DOHH2 (cell line): ENCODE measurements around the gene PTPRT.

ENCODE experiments used
- H3F3A ChIP-seq: fragments of 200-600 bp; sonication (generic), shearing (Covaris generic); 2 replicates; pipeline ENCODE4 v1.6.0; 2016; ENCODE audit warnings: antibody characterized with exemption, mild to moderate bottlenecking; ENCODE audit not compliant: control insufficient read depth, insufficient read depth
- H3K27ac ChIP-seq: fragments of 200-600 bp; sonication (generic); 2 replicates; pipeline ENCODE4 v1.5.1; 2014; ENCODE audit warnings: low read depth, mild to moderate bottlenecking, low read length, moderate library complexity
- H3K27me3 ChIP-seq: fragments of 200-600 bp; sonication (generic); 2 replicates; pipeline ENCODE4 v1.6.1; 2014; ENCODE audit warnings: mild to moderate bottlenecking, low read length, mixed read lengths; ENCODE audit not compliant: control insufficient read depth
- H3K36me3 ChIP-seq: fragments of 200-600 bp; sonication (generic); 2 replicates; pipeline ENCODE4 v1.6.1; 2014; ENCODE audit warnings: mild to moderate bottlenecking, low read length, moderate library complexity, mixed read lengths; ENCODE audit not compliant: control insufficient read depth
- H3K4me1 ChIP-seq: fragments of 200-600 bp; sonication (generic); 2 replicates; pipeline ENCODE4 v1.6.1; 2014; ENCODE audit warnings: mild to moderate bottlenecking, low read length, mixed read lengths; ENCODE audit not compliant: control insufficient read depth
- H3K4me2 ChIP-seq: fragments of 200-600 bp; sonication (generic); 2 replicates; pipeline ENCODE4 v1.6.0; 2014; ENCODE audit warnings: mild to moderate bottlenecking, low read length, moderate library complexity
- H3K4me3 ChIP-seq: fragments of 200-600 bp; sonication (generic); 2 replicates; pipeline ENCODE4 v1.5.1; 2014; ENCODE audit warnings: mild to moderate bottlenecking, low read length, mixed read lengths
- H3K79me2 ChIP-seq: fragments of 200-600 bp; sonication (generic); 2 replicates; pipeline ENCODE4 v1.6.1; 2014; ENCODE audit warnings: mild to moderate bottlenecking, low read length, mixed read lengths; ENCODE audit not compliant: control insufficient read depth
- H3K9me2 ChIP-seq: fragments of 200-600 bp; sonication (generic); replicated peaks from 2 replicates; pipeline ENCODE4 v1.6.1; 2014; ENCODE audit warnings: mild to moderate bottlenecking, low read length, mixed read lengths; ENCODE audit not compliant: control insufficient read depth
- H3K9me3 ChIP-seq: fragments of 200-600 bp; sonication (generic); 2 replicates; pipeline ENCODE4 v1.6.1; 2014; ENCODE audit warnings: antibody characterized with exemption, low read length, mixed read lengths; ENCODE audit not compliant: control insufficient read depth, insufficient read depth
- H4K20me1 ChIP-seq: fragments of 200-600 bp; sonication (generic); 2 replicates; pipeline ENCODE4 v1.6.0; 2014; ENCODE audit warnings: low read depth, mild to moderate bottlenecking, antibody characterized with exemption, low read length, moderate library complexity; ENCODE audit not compliant: control insufficient read depth, insufficient read depth
- EZH2phosphoT487 ChIP-seq: fragments of 200-600 bp; sonication (generic); IDR thresholded peaks from 2 replicates; pipeline ENCODE4 v1.6.1; 2017; ENCODE audit warnings: borderline replicate concordance, mild to moderate bottlenecking, antibody characterized with exemption, low read length, moderate library complexity, mixed read lengths
- TF ChIP-seq, protein P1 (sequence below): fragments of 200-600 bp; sonication (generic); IDR thresholded peaks from one replicate; pipeline ENCODE4 v1.5.1; 2014; ENCODE audit warnings: antibody characterized with exemption, mild to moderate bottlenecking, low read depth, low read length; ENCODE audit not compliant: poor library complexity, severe bottlenecking

The PTPRT gene

DNA sequence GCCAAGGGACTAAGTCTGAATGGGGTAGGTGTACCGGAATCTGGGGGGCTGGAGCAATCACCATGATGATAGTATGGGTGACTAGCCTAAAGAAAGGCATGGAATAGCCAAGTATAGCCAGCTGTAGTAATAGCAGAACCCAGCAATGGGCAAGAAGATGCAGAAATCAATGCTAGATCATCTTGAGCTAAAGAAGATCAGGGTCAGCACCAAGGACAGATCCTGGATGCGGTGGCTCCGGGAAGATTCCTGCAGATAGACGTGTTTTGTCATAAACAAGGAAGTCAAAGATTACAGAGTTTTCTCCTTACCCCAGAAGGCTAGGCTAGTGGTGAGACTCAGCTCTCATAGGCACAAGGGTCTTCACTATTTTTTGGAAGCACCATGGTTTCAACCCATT lies 1009.9 kb downstream of the PTPRT start:
- Histone ChIP-seq H3K4me2 (no peak overlapping the region), H3K79me2 (no peaks in the 10 kb centered on the region), H3K4me3 (no peak overlapping the region), H3K9me3 (no peaks in the 10 kb centered on the region), H3K27ac (no peak overlapping the region), H3K4me1 (no peaks in the 10 kb centered on the region), H3K36me3 (no peaks in the 10 kb centered on the region), H4K20me1 (no peaks in the 10 kb centered on the region), H3K27me3 (no peaks in the 10 kb centered on the region), H3K9me2 (no peaks in the 10 kb centered on the region), H3F3A (no peaks in the 10 kb centered on the region)
- TF ChIP-seq EZH2phosphoT487 = no peak
- TF ChIP-seq, protein P1, sequence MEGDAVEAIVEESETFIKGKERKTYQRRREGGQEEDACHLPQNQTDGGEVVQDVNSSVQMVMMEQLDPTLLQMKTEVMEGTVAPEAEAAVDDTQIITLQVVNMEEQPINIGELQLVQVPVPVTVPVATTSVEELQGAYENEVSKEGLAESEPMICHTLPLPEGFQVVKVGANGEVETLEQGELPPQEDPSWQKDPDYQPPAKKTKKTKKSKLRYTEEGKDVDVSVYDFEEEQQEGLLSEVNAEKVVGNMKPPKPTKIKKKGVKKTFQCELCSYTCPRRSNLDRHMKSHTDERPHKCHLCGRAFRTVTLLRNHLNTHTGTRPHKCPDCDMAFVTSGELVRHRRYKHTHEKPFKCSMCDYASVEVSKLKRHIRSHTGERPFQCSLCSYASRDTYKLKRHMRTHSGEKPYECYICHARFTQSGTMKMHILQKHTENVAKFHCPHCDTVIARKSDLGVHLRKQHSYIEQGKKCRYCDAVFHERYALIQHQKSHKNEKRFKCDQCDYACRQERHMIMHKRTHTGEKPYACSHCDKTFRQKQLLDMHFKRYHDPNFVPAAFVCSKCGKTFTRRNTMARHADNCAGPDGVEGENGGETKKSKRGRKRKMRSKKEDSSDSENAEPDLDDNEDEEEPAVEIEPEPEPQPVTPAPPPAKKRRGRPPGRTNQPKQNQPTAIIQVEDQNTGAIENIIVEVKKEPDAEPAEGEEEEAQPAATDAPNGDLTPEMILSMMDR = no peak

DNA sequence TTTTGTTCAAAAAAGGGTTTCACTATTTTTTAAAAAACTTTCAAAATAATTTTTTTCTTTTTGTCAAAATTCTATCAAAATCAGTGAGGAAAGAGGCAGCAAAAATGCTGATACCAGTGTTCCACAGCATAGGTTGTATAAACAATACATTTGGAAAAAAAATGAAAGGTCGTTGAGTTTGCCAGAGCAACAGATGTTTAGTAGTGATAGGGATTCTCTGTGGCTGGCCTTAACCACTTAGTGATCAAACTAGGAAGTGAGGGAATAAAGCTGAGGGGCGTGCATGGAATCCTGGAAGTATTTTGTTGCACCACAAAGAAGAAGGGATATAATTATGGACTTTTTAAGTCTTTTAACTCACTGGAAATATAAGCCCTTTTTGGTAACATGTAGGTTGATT lies 1016.3 kb downstream of the PTPRT start:
- Histone ChIP-seq H3K27ac (no peak overlapping the region), H3F3A (no peaks in the 10 kb centered on the region), H3K36me3 (no peaks in the 10 kb centered on the region), H4K20me1 (no peaks in the 10 kb centered on the region), H3K27me3 (no peaks in the 10 kb centered on the region), H3K4me3 (no peak overlapping the region), H3K9me2 (no peaks in the 10 kb centered on the region), H3K9me3 (no peaks in the 10 kb centered on the region), H3K79me2 (no peaks in the 10 kb centered on the region), H3K4me1 (no peaks in the 10 kb centered on the region), H3K4me2 (no peak overlapping the region)
- TF ChIP-seq EZH2phosphoT487 = no peak
- TF ChIP-seq, protein P1 = no peak

DNA sequence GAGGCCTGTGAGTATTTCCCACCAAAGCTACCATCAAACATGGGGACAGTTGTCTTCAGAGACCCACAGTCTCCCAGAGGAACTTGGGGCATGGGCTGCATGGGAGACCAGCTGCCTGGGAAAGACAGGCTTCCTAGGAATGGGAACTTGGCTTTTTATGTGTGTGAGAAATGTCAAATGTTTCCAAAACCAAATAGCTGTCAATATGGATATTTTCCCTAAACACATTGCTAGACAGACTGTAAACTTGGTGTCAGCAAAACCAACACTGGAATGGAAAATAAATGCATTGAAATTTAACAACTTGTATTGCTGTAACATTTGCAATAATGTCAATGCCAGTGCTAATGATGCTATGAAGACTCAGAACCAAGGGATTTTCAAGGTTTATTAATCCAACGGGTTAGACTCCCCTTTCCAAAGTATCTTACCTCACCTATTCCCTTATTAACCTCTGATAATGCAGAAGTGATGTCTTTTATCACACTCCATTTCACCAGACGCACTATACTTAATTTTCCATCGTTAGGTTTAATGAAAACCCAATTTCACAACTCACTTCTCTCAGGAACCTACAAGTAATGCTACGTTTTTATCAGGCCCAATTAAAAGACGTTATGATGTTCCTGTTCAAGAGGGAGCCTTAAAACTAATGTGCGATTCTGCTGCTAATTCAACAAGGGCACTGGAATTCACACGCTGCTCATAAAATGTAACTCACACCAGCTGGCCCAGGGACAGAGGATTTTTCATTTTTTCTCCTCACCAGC lies 1025.4 kb downstream of the PTPRT start:
- no peaks in the 10 kb centered on the region for H3K27me3 ChIP-seq
- no peaks in the 10 kb centered on the region for H3K36me3 ChIP-seq
- no peak for TF ChIP-seq EZH2phosphoT487
- TF ChIP-seq, protein P1 = no peak
- H3K4me3 ChIP-seq = no peak overlapping the region
- no peaks in the 10 kb centered on the region for H3K79me2 ChIP-seq
- H3K4me1 ChIP-seq = no peaks in the 10 kb centered on the region
- no peaks in the 10 kb centered on the region for H3K9me3 ChIP-seq
- no peak overlapping the region for H3K27ac ChIP-seq
- no peaks in the 10 kb centered on the region for H3F3A ChIP-seq
- H3K4me2 ChIP-seq = no peak overlapping the region
- H3K9me2 ChIP-seq = no peaks in the 10 kb centered on the region
- no peaks in the 10 kb centered on the region for H4K20me1 ChIP-seq
